Ecto neural progenitor cell (in vitro differentiated cells): ENCODE results near the gene CARMIL1.

Experiments
- DNase-seq: peaks from one replicate; pipeline ENCODE4 v3.0.0-alpha.2; 2018; ENCODE audit warnings: low spot score

CARMIL1 gene

DNA sequence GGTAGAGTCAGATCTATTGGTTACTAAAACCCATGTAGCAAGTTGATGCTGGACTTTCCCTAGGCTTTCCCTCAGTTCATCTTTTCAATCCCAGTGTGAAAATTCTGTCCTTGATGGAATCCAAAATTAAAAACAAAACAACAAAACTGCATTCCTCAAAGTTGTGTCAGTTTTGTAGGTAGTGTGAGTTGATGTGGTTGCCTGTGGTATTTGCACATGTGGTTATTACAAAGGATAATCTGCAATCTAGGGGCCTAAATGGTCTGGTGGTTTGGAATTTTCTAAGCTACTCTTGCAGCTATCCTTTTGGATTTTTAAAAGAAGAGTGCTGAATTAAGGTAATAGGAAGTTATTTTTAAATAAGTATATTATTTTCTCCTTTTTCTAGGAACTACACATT, 240.7 kb downstream of the CARMIL1 start:
- DNase-seq = no peak

DNA sequence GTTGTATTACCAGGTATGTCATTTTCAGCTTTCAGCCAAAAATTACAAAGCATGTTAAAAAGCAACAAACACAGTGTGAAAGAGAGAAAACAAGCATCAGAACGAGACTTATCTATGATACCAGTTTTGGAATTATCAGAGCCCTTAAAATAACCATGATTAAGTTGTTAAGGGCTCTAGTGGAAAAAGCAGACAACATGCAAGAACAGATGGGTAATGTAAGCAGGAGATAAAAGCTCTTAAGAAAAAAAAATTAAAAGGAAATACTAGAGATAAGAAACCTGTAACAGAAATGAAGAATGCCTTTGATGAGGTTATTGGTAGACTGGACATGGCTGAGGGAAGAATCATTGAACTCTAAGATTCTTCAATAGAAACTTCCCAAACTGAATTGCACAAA, 245.4 kb downstream of the CARMIL1 start:
- DNase-seq = no peak

DNA sequence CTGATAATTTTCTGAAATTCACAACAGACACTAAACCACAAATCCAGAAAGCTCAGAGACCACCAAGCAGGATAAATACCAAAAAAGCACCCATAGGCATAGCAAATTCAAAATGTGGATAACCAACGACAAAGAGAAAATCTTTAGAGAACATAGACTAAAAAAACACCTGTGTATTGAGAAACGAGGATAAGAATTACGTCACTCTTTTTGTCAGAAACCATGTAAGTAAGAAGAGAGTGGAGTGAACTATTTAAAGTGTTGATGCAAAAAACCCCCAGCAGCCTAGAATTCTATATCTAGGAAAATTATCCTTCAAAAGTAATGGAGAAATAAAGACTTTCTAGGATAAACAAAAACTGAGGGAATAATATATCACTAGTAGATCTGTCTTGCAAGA, 245.9 kb downstream of the CARMIL1 start:
- DNase-seq = no peak

DNA sequence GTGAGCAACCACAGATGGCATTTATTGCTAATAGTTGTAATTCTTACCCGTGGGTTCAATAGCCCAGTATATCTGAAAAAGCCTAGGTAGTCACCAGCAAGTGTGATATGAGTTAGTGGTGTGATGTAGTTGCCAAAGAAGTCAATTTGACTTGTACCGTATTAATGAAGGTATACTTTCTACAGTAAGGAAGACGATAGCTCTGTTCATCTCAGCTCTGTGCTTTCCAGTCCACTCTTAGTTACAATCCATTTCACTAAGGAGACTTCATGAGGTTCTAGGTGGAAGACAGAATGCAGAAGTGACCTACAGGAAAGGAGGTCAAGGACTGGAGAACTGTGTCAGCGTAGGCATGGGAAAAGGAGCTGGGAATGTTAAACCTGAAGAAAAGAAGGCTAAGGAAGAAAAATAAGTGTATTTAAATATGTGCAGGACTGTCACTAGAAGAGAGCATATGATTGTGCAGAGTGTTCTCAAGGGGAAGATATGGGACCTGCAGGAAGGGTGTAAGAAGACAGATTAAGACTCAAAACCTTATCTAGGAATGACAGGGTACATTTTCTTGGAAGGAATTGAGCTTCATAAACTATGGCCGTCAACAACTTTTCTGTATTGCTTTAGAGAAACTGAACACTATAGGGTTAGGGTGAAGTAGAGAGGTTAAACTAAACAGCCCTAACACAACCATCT, 255.9 kb downstream of the CARMIL1 start:
- DNase-seq = no peak

DNA sequence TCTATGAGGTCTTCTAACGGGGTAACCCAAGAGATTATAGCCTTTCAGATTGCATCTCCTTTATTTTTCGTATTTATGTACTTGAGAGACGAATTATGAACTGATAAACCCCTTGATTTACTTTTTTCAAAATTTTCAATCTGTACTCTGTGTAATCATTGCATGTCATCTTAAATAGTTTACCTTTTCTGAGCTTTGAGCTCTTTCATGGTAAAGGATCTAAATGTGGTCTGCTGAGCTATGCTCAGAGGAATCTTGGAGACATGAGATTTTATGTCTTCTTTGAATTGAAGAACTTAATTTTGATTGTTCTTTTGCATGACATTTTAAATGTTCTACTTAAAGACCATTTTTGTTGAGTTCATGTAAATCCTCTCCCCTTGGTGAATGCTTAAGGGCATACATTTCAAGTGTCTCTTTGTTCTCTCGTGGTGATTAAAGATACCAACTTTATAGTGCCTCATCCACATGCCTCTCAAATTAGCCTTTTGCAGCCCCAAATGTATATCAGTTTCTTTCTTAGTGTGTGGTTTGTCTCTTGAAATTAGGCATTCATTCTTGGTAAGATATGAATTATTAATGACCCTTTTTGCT, 256.6 kb downstream of the CARMIL1 start:
- DNase-seq = no peak

DNA sequence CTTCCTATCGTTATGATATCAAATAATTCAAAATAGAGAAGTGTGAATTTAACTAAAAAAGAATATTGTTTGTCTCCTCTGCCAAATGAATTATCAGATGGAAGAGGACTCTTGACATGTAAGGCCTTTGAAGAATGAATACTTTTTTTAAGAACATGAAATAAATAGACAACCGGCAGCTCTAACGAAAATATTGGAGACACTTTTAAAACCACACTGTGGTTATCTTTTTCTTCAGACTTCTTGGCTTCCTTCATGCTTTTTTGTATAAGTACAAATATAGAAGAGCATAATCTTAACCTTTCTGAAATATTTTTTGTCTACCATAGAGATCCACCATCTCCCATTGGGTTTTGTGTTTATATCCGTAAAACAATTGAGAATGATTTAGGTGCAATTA, 257.6 kb downstream of the CARMIL1 start:
- no peak for DNase-seq

DNA sequence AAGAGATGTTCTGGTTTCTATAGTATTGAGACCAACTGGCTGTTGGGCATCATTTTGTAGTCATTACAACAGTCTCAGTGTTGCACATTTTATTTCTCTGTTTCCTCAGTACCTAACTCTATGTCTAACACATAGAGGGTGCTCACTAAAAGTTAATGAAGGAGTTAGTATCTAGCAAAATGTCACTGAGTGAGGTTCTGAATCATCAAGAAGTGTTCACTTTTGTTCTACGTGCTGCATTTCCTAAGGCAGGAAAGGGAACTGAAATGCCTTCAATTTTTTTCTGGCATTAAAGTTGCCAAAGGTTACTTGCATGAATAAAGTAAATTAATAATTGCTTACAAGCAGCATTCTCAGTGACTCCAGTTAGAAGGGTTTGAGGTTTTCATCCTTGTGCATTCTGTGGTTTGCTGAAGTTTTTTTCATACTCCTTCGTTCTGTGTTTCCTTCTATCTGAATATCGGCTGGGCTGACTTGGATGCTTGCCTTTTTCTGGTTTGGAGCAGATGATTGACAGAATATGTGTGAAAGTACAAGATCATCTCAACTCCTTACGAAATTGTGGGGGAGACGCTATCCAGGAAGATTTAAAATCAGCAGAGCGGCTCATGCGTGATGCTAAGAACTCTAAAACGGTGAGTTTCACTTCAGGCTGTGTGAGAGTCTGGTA, 258.3 kb downstream of the CARMIL1 start:
- DNase-seq = no peak

DNA sequence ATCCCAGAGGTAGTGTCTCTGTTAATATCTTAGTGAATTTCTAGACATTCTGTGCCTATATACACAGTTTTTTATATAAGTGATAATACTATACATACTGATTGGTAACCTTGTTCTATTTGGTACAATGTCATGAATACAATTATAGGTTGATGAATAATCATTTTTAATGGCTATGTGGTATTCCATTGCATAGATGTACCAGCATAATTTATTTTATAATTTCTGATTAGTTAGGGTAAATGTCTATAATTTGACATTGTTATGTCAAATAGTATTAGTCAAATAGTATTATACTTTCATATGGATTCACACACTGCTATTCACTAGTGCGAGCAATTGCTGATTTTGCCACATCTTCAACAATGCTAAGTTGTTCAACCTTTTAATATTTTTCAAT, 262.1 kb downstream of the CARMIL1 start:
- DNase-seq = no peak

DNA sequence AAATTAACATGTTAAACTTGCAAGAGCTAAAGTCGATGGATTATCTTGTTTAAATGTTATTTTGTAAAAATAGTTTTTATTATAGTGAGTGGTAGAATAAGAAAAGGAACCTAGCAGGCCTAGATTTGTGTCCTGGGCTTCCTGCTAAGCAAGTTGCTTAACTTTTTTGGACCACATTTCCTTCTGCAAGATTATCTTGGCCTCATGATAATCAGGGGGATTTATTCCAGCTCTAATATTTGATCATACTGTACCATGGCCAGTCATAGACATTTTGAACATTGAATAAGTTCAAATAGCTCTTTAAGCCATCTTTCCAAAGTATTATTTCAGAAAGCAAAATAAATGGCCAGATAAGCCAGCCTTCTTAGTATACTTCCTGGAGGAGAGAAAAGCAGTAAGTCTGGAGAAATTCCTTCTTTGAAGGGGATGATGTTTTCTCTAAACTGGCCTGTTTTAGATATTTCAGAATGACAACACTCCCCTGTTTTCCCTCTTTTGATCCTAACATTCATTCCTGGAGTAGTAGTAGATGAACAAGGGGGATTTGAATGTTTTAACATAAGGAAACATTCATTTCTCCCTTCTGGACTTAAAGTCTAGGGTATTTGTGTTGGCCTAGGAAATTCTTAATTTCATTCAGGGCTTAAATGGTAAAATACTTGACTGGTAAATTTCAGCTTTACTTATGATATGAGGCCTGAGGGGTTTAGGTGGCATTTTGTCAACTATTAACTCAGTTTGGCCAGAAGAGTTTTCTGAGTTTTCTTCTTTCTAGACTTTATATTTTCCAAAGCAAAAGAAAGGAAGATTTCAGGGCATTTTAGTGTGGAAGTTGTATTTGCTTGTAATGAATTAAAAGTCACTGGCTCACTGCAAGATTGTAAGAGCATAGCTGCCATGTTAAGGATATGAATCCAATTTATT, 264.1 kb downstream of the CARMIL1 start:
- no peak for DNase-seq

DNA sequence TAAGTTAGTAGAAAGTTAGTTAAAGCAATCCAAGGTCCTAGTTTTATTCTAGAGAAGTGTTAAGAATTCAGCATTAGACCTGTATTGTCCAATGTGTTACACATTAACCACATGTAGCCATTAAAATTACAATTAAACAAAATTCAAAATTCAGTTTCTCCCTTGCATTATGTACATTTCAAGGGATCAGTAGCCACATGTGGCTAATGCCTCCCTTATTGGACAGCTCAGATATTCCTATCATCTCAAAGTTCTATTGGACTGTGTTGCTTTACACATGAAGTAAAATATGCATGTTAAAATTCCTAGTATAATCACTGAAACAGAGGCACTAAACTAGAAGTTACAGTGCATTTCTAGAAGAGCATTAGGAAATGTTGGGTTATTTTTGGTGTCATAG, 265.7 kb downstream of the CARMIL1 start:
- no peak for DNase-seq

DNA sequence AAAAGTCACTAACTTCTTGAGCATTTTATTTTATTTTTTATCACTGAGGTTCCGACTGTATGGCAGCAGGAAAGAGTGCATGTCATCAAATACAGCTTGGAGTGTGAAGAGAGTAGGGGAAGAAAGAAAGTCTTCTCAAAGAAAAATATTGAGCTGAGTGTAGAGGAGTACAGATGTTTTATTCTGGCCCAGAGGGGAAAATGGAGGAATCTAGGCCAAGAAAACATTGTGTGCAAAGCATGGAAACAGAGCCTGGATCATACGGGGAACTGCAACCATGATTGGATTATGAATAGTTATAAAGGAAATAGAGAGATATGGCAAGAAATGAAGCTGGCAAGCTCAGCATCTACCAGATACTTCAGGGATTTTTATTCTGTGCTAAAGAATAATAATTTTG, 268.6 kb downstream of the CARMIL1 start:
- no peak for DNase-seq

DNA sequence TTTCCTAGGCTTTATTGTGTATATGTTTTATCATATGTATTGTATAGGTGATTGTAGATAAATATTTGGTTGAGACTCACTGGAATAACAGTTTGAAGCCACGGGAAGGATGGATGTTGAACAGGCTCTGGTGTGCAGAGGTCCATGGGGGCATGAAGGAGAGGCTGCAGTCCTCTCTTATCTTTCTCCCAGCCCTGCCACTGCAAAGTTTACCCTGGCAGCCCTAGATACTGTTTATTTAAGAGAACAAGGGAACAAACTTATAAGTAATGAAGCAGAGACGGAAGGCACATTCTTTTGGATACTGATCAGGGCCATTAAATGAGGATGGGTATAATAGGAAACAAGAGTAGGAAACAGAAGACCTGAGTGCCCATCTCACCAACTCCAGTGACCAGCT, 269.3 kb downstream of the CARMIL1 start:
- no peak for DNase-seq

DNA sequence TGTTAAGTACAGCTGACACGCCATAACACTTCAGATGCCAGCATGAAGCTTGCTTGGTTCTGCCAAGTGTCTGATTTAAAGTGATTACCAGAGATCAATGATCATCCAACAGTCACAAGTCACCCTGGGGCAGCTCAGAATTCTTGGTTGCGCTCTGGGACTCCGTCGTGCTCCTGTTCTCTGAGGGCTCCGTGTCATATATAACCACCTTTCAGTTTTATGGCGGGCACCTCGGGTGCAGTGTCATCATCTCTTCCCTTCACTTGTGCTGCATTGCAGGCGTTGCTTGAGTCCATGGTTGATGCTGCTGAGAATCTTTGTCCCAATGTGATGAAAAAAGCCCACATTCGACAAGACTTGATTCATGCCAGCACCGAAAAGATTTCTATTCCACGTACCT, 271.5 kb downstream of the CARMIL1 start:
- no peak for DNase-seq

DNA sequence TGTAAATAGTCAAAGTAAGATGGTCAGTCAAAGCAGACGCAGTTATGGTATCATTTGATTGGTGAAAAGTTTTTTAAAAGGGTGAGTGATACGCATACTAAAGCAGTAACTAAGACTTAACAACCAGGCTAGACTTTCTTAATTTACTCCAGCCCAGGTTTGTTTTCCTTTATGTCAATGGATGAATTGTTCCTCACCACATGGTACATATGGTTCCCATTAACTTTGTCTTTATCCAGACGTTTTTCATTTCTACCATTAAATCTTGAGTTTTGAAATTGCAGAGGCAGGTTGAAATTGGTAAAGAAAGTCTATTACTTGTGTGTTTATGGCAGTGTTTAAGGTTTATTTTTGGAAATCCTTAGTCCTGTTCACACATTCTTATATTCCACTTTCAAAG, 274.3 kb downstream of the CARMIL1 start:
- no peak for DNase-seq

DNA sequence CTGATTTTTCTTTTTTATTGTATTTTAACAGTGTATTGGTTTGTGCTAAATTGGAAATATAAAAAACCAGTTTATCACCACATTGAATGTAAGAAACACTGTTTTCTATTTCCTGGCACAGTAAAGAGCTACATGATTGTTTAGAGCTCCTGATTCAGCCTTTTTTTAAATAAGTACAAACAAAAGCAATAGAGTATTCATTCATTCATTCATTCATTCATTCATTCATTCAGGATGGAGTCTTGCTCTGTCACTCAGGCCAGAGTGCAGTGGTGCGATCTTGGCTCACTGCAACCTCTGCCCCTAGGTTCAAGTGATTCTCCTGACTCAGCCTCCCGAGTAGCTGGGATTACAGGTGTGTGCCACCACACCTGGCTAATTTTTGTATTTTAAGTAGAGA, 276.0 kb downstream of the CARMIL1 start:
- DNase-seq = no peak

DNA sequence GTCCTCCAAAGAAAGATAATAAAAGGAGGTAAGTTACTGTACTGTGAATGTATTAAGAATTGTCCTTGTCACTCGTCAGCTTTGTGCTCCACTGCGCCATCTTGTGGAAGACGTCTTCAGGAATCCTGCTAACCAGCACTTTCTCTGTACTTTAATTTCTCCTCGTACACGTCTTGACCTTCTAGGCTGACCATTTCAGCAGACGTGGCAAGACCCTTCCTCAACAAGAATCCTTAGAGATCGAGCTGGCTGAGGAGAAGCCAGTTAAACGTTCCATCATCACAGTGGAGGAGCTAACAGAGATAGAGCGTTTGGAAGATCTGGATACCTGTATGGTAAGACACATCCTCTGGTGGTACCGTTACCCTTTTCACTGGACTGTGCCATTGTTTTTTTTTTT, 277.3 kb downstream of the CARMIL1 start:
- peak; percentile 81 for DNase-seq

DNA sequence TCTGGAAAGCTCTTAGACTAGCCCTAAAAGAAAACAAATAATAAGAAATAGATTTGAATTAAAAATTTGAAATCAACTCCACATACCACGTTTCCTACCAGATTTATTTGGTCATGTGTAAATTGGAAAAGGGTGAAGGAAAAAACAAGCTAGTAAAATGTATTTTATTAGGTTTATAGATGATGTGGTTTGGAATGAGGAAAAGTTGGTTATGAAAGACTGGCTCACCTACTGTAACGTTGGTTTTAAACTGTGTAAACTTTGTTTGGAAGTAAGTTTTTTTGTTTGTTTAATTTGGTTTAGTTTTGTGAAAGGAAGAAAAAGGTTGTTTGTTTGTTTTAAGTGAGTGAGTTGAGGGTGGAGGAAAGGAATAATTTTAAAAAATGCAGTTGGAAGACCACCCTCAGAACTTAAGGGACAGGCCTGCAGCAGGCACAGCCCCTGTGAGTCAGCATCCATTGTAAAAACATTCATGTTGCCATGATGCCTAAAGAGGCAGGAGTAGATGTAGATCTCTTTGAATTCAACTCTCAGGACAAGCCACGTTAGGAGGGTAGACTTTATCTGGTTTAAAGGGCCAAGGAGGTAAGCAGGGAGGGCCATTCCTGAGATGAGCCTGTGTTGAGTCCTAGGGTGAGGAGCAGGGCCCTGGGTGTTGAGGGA, 279.1 kb downstream of the CARMIL1 start:
- no peak for DNase-seq

DNA sequence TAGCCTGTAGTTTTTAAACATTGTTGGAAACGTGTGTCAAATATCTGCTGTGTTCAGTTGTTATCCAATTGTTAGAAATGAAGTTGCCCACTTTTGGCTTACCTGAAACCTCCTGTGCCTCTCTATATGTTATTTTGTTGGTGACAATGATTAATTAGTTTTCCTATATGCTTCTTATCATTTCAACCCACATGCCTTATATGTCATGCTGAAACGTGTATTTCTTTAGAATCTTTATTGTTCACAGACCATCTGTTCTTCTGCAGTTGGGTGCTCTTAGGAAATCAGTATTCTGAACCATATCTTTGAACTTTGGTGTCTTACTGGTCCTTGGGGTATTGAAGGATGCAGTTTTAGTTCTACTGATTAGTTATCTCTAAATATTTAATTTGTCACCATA, 281.7 kb downstream of the CARMIL1 start:
- no peak for DNase-seq

DNA sequence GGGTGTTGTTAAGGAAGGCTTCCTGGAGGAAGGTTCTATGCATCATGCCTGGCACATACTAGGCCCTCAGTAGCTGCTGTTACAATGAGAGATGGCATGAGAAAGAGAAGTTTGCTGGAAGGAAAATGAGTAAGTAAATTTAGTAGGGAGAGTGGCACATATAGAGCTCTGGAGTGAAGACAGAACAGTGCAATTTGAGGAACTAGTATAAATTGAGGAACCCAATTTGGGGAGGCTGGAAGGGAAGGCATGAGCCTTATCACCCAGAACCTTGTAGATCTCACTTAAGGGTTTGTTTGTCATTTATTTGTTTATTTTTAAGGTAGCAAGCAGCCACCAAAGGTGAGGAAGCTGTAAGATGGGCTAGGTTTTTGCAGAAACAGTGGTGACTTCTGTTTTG, 285.8 kb downstream of the CARMIL1 start:
- no peak for DNase-seq

DNA sequence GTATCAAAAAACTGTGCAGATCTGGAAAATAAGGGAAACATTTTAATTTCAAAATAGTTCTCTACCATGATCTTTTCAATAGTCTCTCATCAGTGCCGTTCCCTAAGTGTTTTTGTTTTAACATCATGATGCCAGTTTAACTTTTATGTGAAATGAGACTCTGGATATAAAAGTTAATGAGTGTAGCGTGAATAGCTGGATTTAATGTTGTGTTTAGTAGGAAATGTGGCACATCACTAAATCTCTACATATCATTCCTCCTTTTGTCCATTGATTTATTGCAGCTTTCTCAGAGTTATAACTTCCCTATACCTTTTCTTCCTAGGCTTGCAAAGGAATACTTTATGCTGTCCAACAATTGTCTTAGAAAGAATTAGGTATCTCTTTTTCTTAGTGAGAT, 291.4 kb downstream of the CARMIL1 start:
- DNase-seq = no peak

DNA sequence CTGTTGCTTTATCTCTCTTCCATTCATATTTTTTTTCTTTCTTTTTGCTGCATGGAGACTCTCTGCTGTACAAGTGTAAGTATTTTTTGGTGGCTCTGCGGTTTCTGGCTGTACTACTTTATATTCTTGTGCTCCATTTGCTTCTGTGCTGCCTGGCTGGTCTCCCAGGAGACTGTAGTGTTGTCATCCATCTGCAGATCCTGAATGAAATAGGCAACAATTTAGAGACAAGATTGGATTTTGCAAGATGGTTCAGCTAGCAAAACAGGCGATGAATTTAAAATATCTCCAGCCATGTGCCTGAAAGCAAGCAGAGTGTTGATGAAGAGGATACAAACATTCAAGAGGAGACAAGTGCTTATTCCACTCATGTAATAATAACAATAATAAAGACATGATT, 297.7 kb downstream of the CARMIL1 start:
- DNase-seq = no peak

DNA sequence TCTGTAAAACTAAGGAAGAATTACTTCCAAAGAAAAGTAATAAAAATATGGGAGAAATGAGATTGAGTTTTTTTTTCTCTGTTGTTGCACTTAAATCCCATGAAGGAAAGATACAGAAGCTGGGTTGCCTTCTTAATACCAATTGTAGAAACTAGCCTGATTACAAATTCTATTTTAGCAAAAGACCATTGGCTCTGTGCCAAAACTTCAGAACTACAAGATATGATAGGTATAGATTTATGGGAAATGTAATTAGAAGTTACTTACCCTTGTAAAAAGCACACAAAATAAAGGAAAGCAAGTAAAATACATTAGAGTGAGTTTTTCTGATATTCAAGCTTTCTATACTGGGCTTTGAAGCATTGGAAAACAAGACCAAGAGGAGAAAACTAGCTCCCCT, 299.4 kb downstream of the CARMIL1 start:
- DNase-seq = no peak
